RWPE1 (cell line): ENCODE data around the gene PLCXD1.
"Not testable (repeated sequence)": the region's sequence is repeated elsewhere in the genome, so short reads cannot be mapped to it uniquely, and the experiment has no call there.

Experiments used
- CTCF ChIA-PET: fragments of 350-600 bp; sonication (Branson Sonifier 250); formaldehyde crosslinking; extraction: SDS; loops from one replicate; lab custom pipeline; 2021; lab: Yijun Ruan, JAX
- POLR2A ChIA-PET: fragments of 400-600 bp; formaldehyde crosslinking; extraction: SDS; loops from one replicate; lab custom pipeline; 2020; ENCODE audit warnings: antibody characterized with exemption; ENCODE audit not compliant: low non-redundant PET; lab: Yijun Ruan, JAX
- DNase-seq: peaks from one replicate; pipeline ENCODE4 v3.0.0; 2012; ENCODE audit warnings: low spot score
- H3K27ac ChIP-seq: fragments of 450-650 bp; 2 replicates; pipeline ENCODE4 v1.5.1; 2017
- CTCF ChIP-seq: fragments of 450-650 bp; conservative IDR thresholded peaks from 2 replicates; pipeline ENCODE4 v1.5.1; 2017; ENCODE audit warnings: low read depth, mild to moderate bottlenecking

The PLCXD1 gene

GRCh38 chrX:276581-277201 lies 4.5 kb upstream of the PLCXD1 start:
- ChIA-PET CTCF (no interaction called here), POLR2A (no interaction called here)
- DNase-seq: peak; percentile 53
- no peak overlapping the region; the same call in 1 of the 2 replicates for H3K27ac ChIP-seq
- no peak for TF ChIP-seq CTCF

- POLR2A ChIA-PET, CTCF ChIA-PET, DNase-seq, H3K27ac ChIP-seq: not testable (repeated sequence)
Observed at GRCh38 chrX:279757-280604, 1.2 kb upstream of the PLCXD1 start.

- DNase-seq, H3K27ac ChIP-seq, POLR2A ChIA-PET, CTCF ChIA-PET: not testable (repeated sequence)
Observed at GRCh38 chrX:280722-281121, 459 bp upstream of the PLCXD1 start.

- CTCF ChIA-PET, DNase-seq, POLR2A ChIA-PET: not testable (repeated sequence)
- peak overlapping the region; percentile 55 for H3K27ac ChIP-seq
Observed at GRCh38 chrX:282000-282681, 960 bp downstream of the PLCXD1 start.

- H3K27ac ChIP-seq: peak overlapping the region; percentile 74
- ChIA-PET CTCF (no interaction called here), POLR2A (no interaction called here)
- peak; percentile 86 for DNase-seq
- no peak for TF ChIP-seq CTCF
Observed at GRCh38 chrX:283115-283845, 2.1 kb downstream of the PLCXD1 start.

- ChIA-PET POLR2A (no interaction called here), CTCF (no interaction called here)
- no peak for DNase-seq
- TF ChIP-seq CTCF: no peak
- H3K27ac ChIP-seq: peak overlapping the region; percentile 74
Observed at GRCh38 chrX:285076-285677, 4.0 kb downstream of the PLCXD1 start.

GRCh38 chrX:287670-288069 lies 6.5 kb downstream of the PLCXD1 start:
- TF ChIP-seq CTCF: no peak
- peak; percentile 29 for DNase-seq
- peak overlapping the region; percentile 53 for H3K27ac ChIP-seq
- ChIA-PET CTCF (no interaction called here), POLR2A (no interaction called here)
